DMS53 treated with DMSO at 0.1 percent for 48 hours (cell line): ENCODE results near the gene ABCD4.

Source experiments
- DNase-seq: peaks from one replicate; lab custom pipeline; 2025; ENCODE audit not compliant: unreplicated experiment; lab: John Stamatoyannopoulos, UW

ABCD4 gene

GRCh38 chr14:74260525-74261233, 42.1 kb downstream of the ABCD4 start:
- no peak for DNase-seq

GRCh38 chr14:74259513-74259912, 43.2 kb downstream of the ABCD4 start:
- no peak for DNase-seq

GRCh38 chr14:74258764-74259035, 44.0 kb downstream of the ABCD4 start:
- no peak for DNase-seq

GRCh38 chr14:74257941-74258763, 44.6 kb downstream of the ABCD4 start:
- DNase-seq, result no peak

- DNase-seq, result no peak
Measured at GRCh38 chr14:74257078-74257940, 45.4 kb downstream of the ABCD4 start.

- no peak for DNase-seq
Measured at GRCh38 chr14:74255281-74255680, 47.5 kb downstream of the ABCD4 start.

GRCh38 chr14:74249433-74250375, 53.0 kb downstream of the ABCD4 start:
- DNase-seq, result peak; percentile 47

GRCh38 chr14:74248017-74248416, 54.7 kb downstream of the ABCD4 start:
- DNase-seq, result no peak

- DNase-seq, result no peak
Measured at GRCh38 chr14:74246542-74246941, 56.2 kb downstream of the ABCD4 start.

GRCh38 chr14:74245292-74245691, 57.4 kb downstream of the ABCD4 start:
- DNase-seq, result no peak

GRCh38 chr14:74244115-74244514, 58.6 kb downstream of the ABCD4 start:
- DNase-seq, result no peak

GRCh38 chr14:74243051-74243450, 59.7 kb downstream of the ABCD4 start:
- DNase-seq, result no peak

- DNase-seq, result no peak
Measured at GRCh38 chr14:74242780-74243042, 60.0 kb downstream of the ABCD4 start.

GRCh38 chr14:74242021-74242779, 60.5 kb downstream of the ABCD4 start:
- no peak for DNase-seq

GRCh38 chr14:74241652-74242017, 61.1 kb downstream of the ABCD4 start:
- no peak for DNase-seq

GRCh38 chr14:74240794-74241651, 61.7 kb downstream of the ABCD4 start:
- DNase-seq, result no peak

- DNase-seq, result no peak
Measured at GRCh38 chr14:74239848-74240793, 62.6 kb downstream of the ABCD4 start.
